Prostate gland (tissue), 2 donors: ENCODE results near the gene MRPS5.

Experiments
- POLR2A ChIP-seq: fragments of 450-650 bp; IDR thresholded peaks from one replicate; pipeline ENCODE4 v1.6.1; 2016; ENCODE audit warnings: antibody characterized with exemption, mild to moderate bottlenecking
- POLR2AphosphoS5 ChIP-seq: sonication (generic); formaldehyde crosslinking; IDR thresholded peaks from one replicate; pipeline ENCODE4 v1.6.1; 2017; ENCODE audit warnings: antibody characterized with exemption
- TF ChIP-seq, protein P1 (sequence below), 4 experiments: fragments of 200-600 bp in 2 of 4; fragments of 450-650 bp in 2 of 4; sonication (generic) in 2 of 4; IDR thresholded peaks; 1 replicate in 3 of 4; 2 replicates in 1 of 4; pipeline ENCODE4 v1.5.1; 2016 to 2019; ENCODE audit warnings: antibody characterized with exemption in 4 of 4, mild to moderate bottlenecking in 2 of 4, moderate library complexity in 2 of 4

DNA sequence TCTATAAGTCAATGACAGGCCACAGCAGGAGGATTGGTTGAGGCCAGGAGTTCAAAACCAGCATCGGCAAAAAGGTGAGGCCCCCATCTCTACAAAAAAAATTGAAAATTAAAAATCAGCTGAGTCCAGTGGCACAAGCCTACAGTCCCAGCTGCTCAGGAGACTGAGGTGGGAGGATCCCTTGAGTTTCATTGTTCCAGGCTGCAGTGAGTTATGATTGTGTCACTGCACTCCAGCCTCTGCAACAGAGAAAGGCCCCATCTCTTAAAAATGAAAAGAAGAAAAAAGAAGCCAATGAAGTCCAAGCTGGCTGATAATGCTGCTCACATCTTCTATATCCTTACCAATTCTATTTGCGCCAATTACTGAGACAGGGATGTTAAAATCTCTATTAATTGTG is 39.1 kb downstream of the MRPS5 start:
- TF ChIP-seq, protein P1, sequence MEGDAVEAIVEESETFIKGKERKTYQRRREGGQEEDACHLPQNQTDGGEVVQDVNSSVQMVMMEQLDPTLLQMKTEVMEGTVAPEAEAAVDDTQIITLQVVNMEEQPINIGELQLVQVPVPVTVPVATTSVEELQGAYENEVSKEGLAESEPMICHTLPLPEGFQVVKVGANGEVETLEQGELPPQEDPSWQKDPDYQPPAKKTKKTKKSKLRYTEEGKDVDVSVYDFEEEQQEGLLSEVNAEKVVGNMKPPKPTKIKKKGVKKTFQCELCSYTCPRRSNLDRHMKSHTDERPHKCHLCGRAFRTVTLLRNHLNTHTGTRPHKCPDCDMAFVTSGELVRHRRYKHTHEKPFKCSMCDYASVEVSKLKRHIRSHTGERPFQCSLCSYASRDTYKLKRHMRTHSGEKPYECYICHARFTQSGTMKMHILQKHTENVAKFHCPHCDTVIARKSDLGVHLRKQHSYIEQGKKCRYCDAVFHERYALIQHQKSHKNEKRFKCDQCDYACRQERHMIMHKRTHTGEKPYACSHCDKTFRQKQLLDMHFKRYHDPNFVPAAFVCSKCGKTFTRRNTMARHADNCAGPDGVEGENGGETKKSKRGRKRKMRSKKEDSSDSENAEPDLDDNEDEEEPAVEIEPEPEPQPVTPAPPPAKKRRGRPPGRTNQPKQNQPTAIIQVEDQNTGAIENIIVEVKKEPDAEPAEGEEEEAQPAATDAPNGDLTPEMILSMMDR (IDR thresholded peaks at IDR 0.05), result no peak
- TF ChIP-seq POLR2AphosphoS5 (no peak), POLR2A (no peak)
